Neural cell (in vitro differentiated cells): ENCODE data around the gene TMEM101. TPM values are rescaled to one million over a fixed set of nuclear protein-coding genes. Genes with fewer than 3 reads are reported as not detected.
"Not testable (repeated sequence)": the region's sequence is repeated elsewhere in the genome, so short reads cannot be mapped to it uniquely, and the experiment has no call there.

ENCODE experiments used
- H2AFZ ChIP-seq: fragments of 200-600, 300-800 bp; sonication (generic), shearing (Covaris generic); 2 replicates; pipeline ENCODE4 v1.6.0; 2014; ENCODE audit warnings: low read depth, mild to moderate bottlenecking, antibody characterized with exemption, low read length, moderate library complexity
- H3F3A ChIP-seq: fragments of 200-600 bp; shearing (Covaris generic); 2 replicates; pipeline ENCODE4 v1.6.1; 2016; ENCODE audit warnings: mild to moderate bottlenecking, moderate library complexity, mixed read lengths, antibody characterized with exemption, low read length; ENCODE audit not compliant: insufficient read depth, poor library complexity, severe bottlenecking
- H3K27ac ChIP-seq: fragments of 200-600, 300-800 bp; sonication (generic), shearing (Covaris generic); 2 replicates; pipeline ENCODE4 v1.5.1; 2014; ENCODE audit warnings: mild to moderate bottlenecking, low read length, moderate library complexity
- H3K27me3 ChIP-seq: fragments of 300-800, 200-600 bp; sonication (generic), shearing (Covaris generic); 2 replicates; pipeline ENCODE4 v1.6.0; 2014; ENCODE audit warnings: mild to moderate bottlenecking, low read depth, low read length, moderate library complexity; ENCODE audit not compliant: insufficient read depth
- H3K36me3 ChIP-seq: fragments of 300-800, 200-600 bp; sonication (generic), shearing (Covaris generic); 2 replicates; pipeline ENCODE4 v1.5.1; 2014; ENCODE audit warnings: mild to moderate bottlenecking, antibody characterized with exemption, low read length, moderate library complexity; ENCODE audit not compliant: insufficient read depth
- H3K4me2 ChIP-seq: fragments of 300-800, 200-600 bp; sonication (generic), shearing (Covaris generic); 2 replicates; pipeline ENCODE4 v1.6.0; 2014; ENCODE audit warnings: mild to moderate bottlenecking, low read length
- H3K4me3 ChIP-seq: fragments of 300-800, 200-600 bp; sonication (generic), shearing (Covaris generic); 2 replicates; pipeline ENCODE4 v1.5.1; 2014; ENCODE audit warnings: mild to moderate bottlenecking, low read length, moderate library complexity
- H3K79me2 ChIP-seq: fragments of 200-600 bp; shearing (Covaris generic); replicated peaks from 2 replicates; pipeline ENCODE4 v1.6.0; 2014; ENCODE audit warnings: mild to moderate bottlenecking, low read length, moderate library complexity; ENCODE audit not compliant: insufficient read depth
- H3K9ac ChIP-seq: fragments of 300-800, 200-600 bp; sonication (generic), shearing (Covaris generic); 2 replicates; pipeline ENCODE4 v1.6.1; 2016; ENCODE audit warnings: mild to moderate bottlenecking, low read length, mixed read lengths
- H3K9me2 ChIP-seq: fragments of 200-600 bp; shearing (Covaris generic); 2 replicates; pipeline ENCODE4 v1.6.1; 2016; ENCODE audit warnings: mild to moderate bottlenecking, low read length, mixed read lengths; ENCODE audit not compliant: insufficient read depth
- H3K9me3 ChIP-seq: fragments of 200-600, 300-800 bp; sonication (generic), shearing (Covaris generic); 2 replicates; pipeline ENCODE4 v1.6.1; 2016; ENCODE audit warnings: mild to moderate bottlenecking, mixed run types, low read length, moderate library complexity, mixed read lengths
- H4K20me1 ChIP-seq: fragments of 200-600 bp; shearing (Covaris generic); 2 replicates; pipeline ENCODE4 v1.6.1; 2016; ENCODE audit warnings: mild to moderate bottlenecking, mixed run types; ENCODE audit not compliant: insufficient read depth
- CTCF ChIP-seq: fragments of 450-650 bp; IDR thresholded peaks from 2 replicates; pipeline ENCODE4 v1.5.1; 2014; ENCODE audit warnings: antibody characterized with exemption, mild to moderate bottlenecking, moderate library complexity; ENCODE audit not compliant: poor library complexity, severe bottlenecking
- RAD21 ChIP-seq: fragments of 450-650 bp; conservative IDR thresholded peaks from 2 replicates; pipeline ENCODE4 v1.6.1; 2014; ENCODE audit warnings: antibody characterized with exemption, mild to moderate bottlenecking, moderate library complexity
- REST ChIP-seq: IDR thresholded peaks from 2 replicates; pipeline ENCODE4 v1.6.1; 2012; ENCODE audit warnings: borderline replicate concordance
- SMC3 ChIP-seq: fragments of 450-650 bp; conservative IDR thresholded peaks from 2 replicates; pipeline ENCODE4 v1.6.1; 2014; ENCODE audit warnings: antibody characterized with exemption, mild to moderate bottlenecking, moderate library complexity; ENCODE audit not compliant: poor library complexity
- TAF1 ChIP-seq: IDR thresholded peaks from 2 replicates; pipeline ENCODE4 v1.6.1; 2012; ENCODE audit warnings: low read depth
- polyA plus RNA-seq: library from polyadenylated mRNA; depleted of rRNA; stranded (reverse); fragments of >200 nt; gene quantifications from 2 replicates; pipeline ENCODE4 v1.2.3, GENCODE V29; 2014

TMEM101 gene
- polyA plus RNA-seq, 1 donor from 2014 or later = 59.3 TPM

DNA sequence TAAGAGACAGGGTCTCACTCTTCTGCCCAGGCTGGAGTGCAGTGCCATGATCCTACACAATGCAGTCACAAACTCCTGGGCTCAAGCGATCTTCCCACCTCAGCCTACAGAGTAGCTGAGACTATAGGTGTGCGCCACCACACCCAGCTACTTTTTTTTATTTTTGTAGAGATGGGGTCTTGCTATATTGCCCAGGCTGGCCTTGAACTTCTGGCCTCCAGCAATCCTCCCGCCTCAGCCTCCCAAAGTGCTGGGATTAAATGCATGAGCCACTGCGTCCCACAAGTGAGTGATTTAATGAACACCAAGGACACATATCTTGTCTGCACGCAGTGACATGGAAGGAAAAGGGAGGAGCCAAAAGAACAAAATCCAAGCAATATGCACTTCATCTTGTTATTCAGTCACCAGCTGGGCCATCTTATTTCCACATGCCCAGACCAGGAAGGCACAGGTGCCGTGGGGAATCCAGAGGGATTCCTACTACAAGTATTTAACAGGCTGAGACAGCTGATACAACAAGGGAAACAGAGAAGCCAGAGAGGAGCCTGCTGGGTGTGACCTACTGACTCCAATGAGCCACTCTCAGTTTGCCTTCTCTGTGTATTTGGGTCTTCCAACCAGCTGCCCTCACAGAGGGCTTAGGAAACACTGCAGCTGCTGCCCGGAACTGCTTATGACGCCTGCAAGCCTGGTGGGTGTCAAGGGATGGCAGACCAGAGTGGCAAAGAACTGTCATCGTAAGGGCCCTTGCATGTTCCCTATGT lies 34.7 kb upstream of the TMEM101 start:
- no peaks in the 10 kb centered on the region for H3K9me2 ChIP-seq
- no peak overlapping the region for H3K27ac ChIP-seq
- no peaks in the 10 kb centered on the region for H3F3A ChIP-seq
- H4K20me1 ChIP-seq = no peaks in the 10 kb centered on the region
- no peaks in the 10 kb centered on the region for H3K79me2 ChIP-seq
- H3K4me2 ChIP-seq = no peak overlapping the region
- H2AFZ ChIP-seq = no peak overlapping the region
- no peak overlapping the region for H3K9ac ChIP-seq
- H3K9me3 ChIP-seq = no peaks in the 10 kb centered on the region
- H3K4me3 ChIP-seq = no peak overlapping the region
- no peaks in the 10 kb centered on the region for H3K36me3 ChIP-seq
- TF ChIP-seq CTCF (no peak), REST (no peak), SMC3 (no peak)
- H3K27me3 ChIP-seq = no peaks in the 10 kb centered on the region

DNA sequence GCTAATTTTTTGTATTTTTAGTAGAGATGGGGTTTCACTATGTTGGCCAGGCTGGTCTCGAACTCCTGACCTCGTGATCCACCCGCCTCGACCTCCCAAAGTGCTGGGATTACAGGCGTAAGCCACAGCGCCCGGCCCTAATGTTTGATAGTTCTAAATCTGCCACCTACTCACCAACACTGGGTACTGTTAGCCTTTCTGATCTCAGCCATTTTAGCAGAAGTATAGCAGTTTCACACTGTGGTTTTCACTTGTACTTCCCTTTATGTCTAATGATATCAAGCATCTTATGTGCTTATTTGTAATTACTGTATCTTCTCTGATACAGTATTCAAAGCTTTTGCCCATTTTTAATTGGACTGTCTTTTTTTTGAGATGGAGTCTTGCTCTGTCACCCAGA lies 32.1 kb upstream of the TMEM101 start:
- H3K27ac ChIP-seq, H3K36me3 ChIP-seq, H3K27me3 ChIP-seq, H3K4me2 ChIP-seq, H3K9me3 ChIP-seq, H3K9me2 ChIP-seq, H2AFZ ChIP-seq, H4K20me1 ChIP-seq, H3K9ac ChIP-seq, H3K79me2 ChIP-seq, H3K4me3 ChIP-seq, H3F3A ChIP-seq: not testable (repeated sequence)

DNA sequence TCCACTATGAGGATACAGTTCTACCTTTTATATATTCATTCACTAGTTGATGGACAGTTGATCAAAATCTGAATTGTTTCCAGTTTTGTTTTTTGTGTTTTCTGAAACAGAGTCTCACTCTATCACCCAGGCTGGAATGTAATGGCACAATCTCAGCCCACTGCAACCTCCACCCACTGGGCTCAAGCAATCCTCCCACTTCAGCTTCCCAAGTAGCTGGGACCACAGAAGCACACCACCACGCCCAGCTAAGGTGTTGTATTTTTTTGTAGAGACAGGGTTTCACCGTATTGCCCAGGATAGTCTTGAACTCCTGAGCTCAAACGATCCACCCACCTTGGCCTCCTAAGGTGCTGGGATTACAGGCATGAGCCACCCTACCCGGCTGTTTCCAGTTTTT lies 30.7 kb upstream of the TMEM101 start:
- Histone ChIP-seq H3K79me2 (peaks cover 3% of the 10 kb centered on the region), H3K27me3 (no peaks in the 10 kb centered on the region), H4K20me1 (no peaks in the 10 kb centered on the region), H2AFZ (no peak overlapping the region), H3K4me3 (no peak overlapping the region), H3K27ac (no peak overlapping the region), H3F3A (no peaks in the 10 kb centered on the region), H3K4me2 (no peak overlapping the region), H3K9me2 (no peaks in the 10 kb centered on the region), H3K36me3 (no peaks in the 10 kb centered on the region), H3K9me3 (no peaks in the 10 kb centered on the region), H3K9ac (no peak overlapping the region)
- TF ChIP-seq RAD21 (no peak), CTCF (no peak), REST (no peak), TAF1 (no peak), SMC3 (no peak)
